Karpas-422 (cell line): ENCODE data around the gene SMIM17. TPM values are rescaled to one million over a fixed set of nuclear protein-coding genes. Genes with fewer than 3 reads are reported as not detected.

Experiments used
- DNase-seq: peaks from one replicate; pipeline ENCODE4 v3.0.0-alpha.2; 2015
- H2AFZ ChIP-seq: fragments of 200-600 bp; sonication (generic); 2 replicates; pipeline ENCODE4 v1.6.1; 2014; ENCODE audit warnings: antibody characterized with exemption, low read length, mixed read lengths
- H3K27ac ChIP-seq: fragments of 200-600 bp; sonication (generic); 2 replicates; pipeline ENCODE4 v1.5.1; 2014; ENCODE audit warnings: mild to moderate bottlenecking, low read length, moderate library complexity
- H3K27me3 ChIP-seq: fragments of 200-600 bp; sonication (generic); 2 replicates; pipeline ENCODE4 v1.6.1; 2014; ENCODE audit warnings: low read length, mixed read lengths
- H3K36me3 ChIP-seq: fragments of 200-600 bp; sonication (generic); 2 replicates; pipeline ENCODE4 v1.6.1; 2014; ENCODE audit warnings: low read length, mixed read lengths; ENCODE audit not compliant: insufficient read depth
- H3K4me1 ChIP-seq: fragments of 200-600 bp; sonication (generic); 2 replicates; pipeline ENCODE4 v1.6.1; 2014; ENCODE audit warnings: mild to moderate bottlenecking, low read length, mixed read lengths
- H3K4me2 ChIP-seq: fragments of 200-600 bp; sonication (generic); 2 replicates; pipeline ENCODE4 v1.6.1; 2014; ENCODE audit warnings: low read length, low read depth, mild to moderate bottlenecking; ENCODE audit not compliant: poor library complexity, severe bottlenecking
- H3K4me3 ChIP-seq: fragments of 200-600 bp; sonication (generic); 2 replicates; pipeline ENCODE4 v1.5.1; 2014; ENCODE audit warnings: mild to moderate bottlenecking, antibody characterized with exemption, low read length, mixed read lengths
- H3K79me2 ChIP-seq: fragments of 200-600 bp; sonication (generic); 2 replicates; pipeline ENCODE4 v1.6.1; 2014; ENCODE audit warnings: mild to moderate bottlenecking, low read length, mixed read lengths
- H3K9ac ChIP-seq: fragments of 200-600 bp; sonication (generic); 2 replicates; pipeline ENCODE4 v1.6.0; 2014; ENCODE audit warnings: low read length
- H3K9me2 ChIP-seq: fragments of 200-600 bp; sonication (generic), shearing (Covaris generic); replicated peaks from 2 replicates; pipeline ENCODE4 v1.6.0; 2014; ENCODE audit warnings: mild to moderate bottlenecking, low read length, moderate library complexity; ENCODE audit not compliant: insufficient read depth
- H3K9me3 ChIP-seq: fragments of 300-700, 200-600 bp; sonication (generic); 2 replicates; pipeline ENCODE4 v1.6.1; 2014; ENCODE audit warnings: low read length, mixed read lengths
- H4K20me1 ChIP-seq: fragments of 200-600 bp; sonication (generic); 2 replicates; pipeline ENCODE4 v1.6.1; 2014; ENCODE audit warnings: mild to moderate bottlenecking, antibody characterized with exemption, low read length, low read depth; ENCODE audit not compliant: insufficient read depth
- total RNA-seq: library from RNA; depleted of rRNA; stranded (reverse); fragments of >200 nt; shearing (Covaris generic); gene quantifications from 2 replicates; pipeline ENCODE4 v1.2.3, GENCODE V29; 2014; ENCODE audit warnings: low replicate concordance

SMIM17 gene
- total RNA-seq, 1 experiment from 2014 or later: 0.19 TPM

- DNase-seq: no peak
- peaks cover 85% of the 10 kb centered on the region for H3K79me2 ChIP-seq
- H3K27ac ChIP-seq: no peak overlapping the region
- no peak overlapping the region for H3K4me3 ChIP-seq
- H3K9ac ChIP-seq: no peak overlapping the region
- H3K9me3 ChIP-seq: peaks cover 77% of the 10 kb centered on the region
- no peaks in the 10 kb centered on the region for H3K9me2 ChIP-seq
- no peaks in the 10 kb centered on the region for H3K4me1 ChIP-seq
- no peaks in the 10 kb centered on the region for H3K27me3 ChIP-seq
- peaks cover 35% of the 10 kb centered on the region for H3K36me3 ChIP-seq
- H2AFZ ChIP-seq: no peak overlapping the region
- no peaks in the 10 kb centered on the region for H4K20me1 ChIP-seq
- no peak overlapping the region for H3K4me2 ChIP-seq
Measured at GRCh38 chr19:56608274-56608964, 34.5 kb upstream of the SMIM17 start.

GRCh38 chr19:56611288-56611687, 31.7 kb upstream of the SMIM17 start:
- no peaks in the 10 kb centered on the region for H3K27me3 ChIP-seq
- no peak overlapping the region for H3K9ac ChIP-seq
- no peak for DNase-seq
- no peak overlapping the region for H2AFZ ChIP-seq
- H4K20me1 ChIP-seq: no peaks in the 10 kb centered on the region
- H3K4me3 ChIP-seq: no peak overlapping the region
- H3K4me2 ChIP-seq: no peak overlapping the region
- no peaks in the 10 kb centered on the region for H3K9me2 ChIP-seq
- H3K36me3 ChIP-seq: peaks cover 48% of the 10 kb centered on the region
- peaks cover 75% of the 10 kb centered on the region for H3K79me2 ChIP-seq
- H3K27ac ChIP-seq: no peak overlapping the region
- peaks cover 81% of the 10 kb centered on the region for H3K9me3 ChIP-seq
- no peaks in the 10 kb centered on the region for H3K4me1 ChIP-seq

GRCh38 chr19:56612737-56613136, 30.2 kb upstream of the SMIM17 start:
- Histone ChIP-seq H3K9me2 (no peaks in the 10 kb centered on the region), H3K4me3 (no peak overlapping the region), H2AFZ (no peak overlapping the region), H3K27me3 (no peaks in the 10 kb centered on the region), H3K4me1 (no peaks in the 10 kb centered on the region), H3K9me3 (peaks cover 86% of the 10 kb centered on the region), H3K4me2 (no peak overlapping the region), H3K36me3 (peaks cover 61% of the 10 kb centered on the region), H3K9ac (no peak overlapping the region), H3K79me2 (peaks cover 76% of the 10 kb centered on the region), H3K27ac (no peak overlapping the region), H4K20me1 (no peaks in the 10 kb centered on the region)
- no peak for DNase-seq

- peaks cover 86% of the 10 kb centered on the region for H3K9me3 ChIP-seq
- H3K4me2 ChIP-seq: no peak overlapping the region
- H3K9ac ChIP-seq: no peak overlapping the region
- peaks cover 68% of the 10 kb centered on the region for H3K36me3 ChIP-seq
- no peaks in the 10 kb centered on the region for H3K9me2 ChIP-seq
- peaks cover 73% of the 10 kb centered on the region for H3K79me2 ChIP-seq
- DNase-seq: no peak
- no peaks in the 10 kb centered on the region for H3K4me1 ChIP-seq
- H2AFZ ChIP-seq: no peak overlapping the region
- H3K27ac ChIP-seq: no peak overlapping the region
- no peaks in the 10 kb centered on the region for H4K20me1 ChIP-seq
- no peaks in the 10 kb centered on the region for H3K27me3 ChIP-seq
- no peak overlapping the region for H3K4me3 ChIP-seq
Measured at GRCh38 chr19:56613639-56614038, 29.3 kb upstream of the SMIM17 start.

GRCh38 chr19:56617531-56617930, 25.4 kb upstream of the SMIM17 start:
- H3K36me3 ChIP-seq: peaks cover 79% of the 10 kb centered on the region
- no peak overlapping the region for H2AFZ ChIP-seq
- H3K27ac ChIP-seq: no peak overlapping the region
- no peak overlapping the region for H3K4me3 ChIP-seq
- H3K9ac ChIP-seq: no peak overlapping the region
- H3K79me2 ChIP-seq: peaks cover 49% of the 10 kb centered on the region
- no peaks in the 10 kb centered on the region for H3K4me1 ChIP-seq
- no peak for DNase-seq
- H4K20me1 ChIP-seq: no peaks in the 10 kb centered on the region
- no peaks in the 10 kb centered on the region for H3K9me2 ChIP-seq
- H3K4me2 ChIP-seq: no peak overlapping the region
- H3K9me3 ChIP-seq: peaks cover 75% of the 10 kb centered on the region
- H3K27me3 ChIP-seq: no peaks in the 10 kb centered on the region

- Histone ChIP-seq H3K9me2 (no peaks in the 10 kb centered on the region), H3K9me3 (peaks cover 69% of the 10 kb centered on the region)
Measured at GRCh38 chr19:56619121-56619520, 23.8 kb upstream of the SMIM17 start.

GRCh38 chr19:56622374-56622773, 20.6 kb upstream of the SMIM17 start:
- Histone ChIP-seq H3K27me3 (no peaks in the 10 kb centered on the region), H3K4me1 (no peaks in the 10 kb centered on the region), H3K27ac (no peak overlapping the region), H3K79me2 (peaks cover 20% of the 10 kb centered on the region), H3K4me3 (no peak overlapping the region), H3K9ac (no peak overlapping the region), H4K20me1 (no peaks in the 10 kb centered on the region), H3K9me3 (peaks cover 54% of the 10 kb centered on the region), H3K9me2 (no peaks in the 10 kb centered on the region), H3K4me2 (no peak overlapping the region), H2AFZ (no peak overlapping the region), H3K36me3 (peaks cover 61% of the 10 kb centered on the region)
- DNase-seq: no peak

More at GRCh38 chr19:56619121-56619520, 23.8 kb upstream of the SMIM17 start:
- Histone ChIP-seq H3K36me3 (peaks cover 82% of the 10 kb centered on the region), H2AFZ (no peak overlapping the region), H3K4me3 (no peak overlapping the region), H3K4me2 (no peak overlapping the region), H3K9ac (no peak overlapping the region), H3K79me2 (peaks cover 46% of the 10 kb centered on the region), H3K4me1 (no peaks in the 10 kb centered on the region), H3K27ac (no peak overlapping the region), H4K20me1 (no peaks in the 10 kb centered on the region), H3K27me3 (no peaks in the 10 kb centered on the region)
- DNase-seq: no peak

GRCh38 chr19:56623006-56623405, 20.0 kb upstream of the SMIM17 start:
- no peak overlapping the region for H3K9ac ChIP-seq
- H4K20me1 ChIP-seq: no peaks in the 10 kb centered on the region
- peaks cover 48% of the 10 kb centered on the region for H3K9me3 ChIP-seq
- DNase-seq: no peak
- no peak overlapping the region for H3K4me3 ChIP-seq
- H3K27me3 ChIP-seq: no peaks in the 10 kb centered on the region
- H3K27ac ChIP-seq: no peak overlapping the region
- H3K4me1 ChIP-seq: no peaks in the 10 kb centered on the region
- H3K9me2 ChIP-seq: no peaks in the 10 kb centered on the region
- H3K79me2 ChIP-seq: peaks cover 14% of the 10 kb centered on the region
- no peak overlapping the region for H2AFZ ChIP-seq
- no peak overlapping the region for H3K4me2 ChIP-seq
- H3K36me3 ChIP-seq: peaks cover 55% of the 10 kb centered on the region
